HepG2 (cell line): ENCODE results near the gene PNP. TPM values are rescaled to one million over a fixed set of nuclear protein-coding genes. Genes with fewer than 3 reads are reported as not detected.

Source experiments
- ATAC-seq: fragments of 200-7000 bp; cut with Tn5 transposase; 3 replicates; pipeline ENCODE4 v1.9.1; 2020; ENCODE audit warnings: mild to moderate bottlenecking, moderate library complexity
- BruUV-seq: library from RNA; stranded (reverse); fragments of 400-500 nt; replicated peaks from 2 replicates; lab custom pipeline; 2021; lab: Mats Ljungman, UMichigan
- CTCF ChIA-PET: fragments of 300-600 bp; formaldehyde crosslinking; extraction: SDS; loops from one replicate; lab custom pipeline; 2021; ENCODE audit warnings: low total read pairs, inconsistent platforms, low intra/inter-chr PET ratio; lab: Yijun Ruan, JAX
- POLR2A ChIA-PET: fragments of 350-600 bp; sonication (Branson Sonifier 250); formaldehyde crosslinking; loops from one replicate; lab custom pipeline; 2020; ENCODE audit warnings: antibody characterized with exemption, inconsistent platforms; lab: Yijun Ruan, JAX
- DNase-seq: peaks from one replicate; pipeline ENCODE4 v3.0.0-alpha.2; 2015; ENCODE audit warnings: low spot score
- FAIRE-seq: peaks from 3 replicates; lab custom pipeline; 2011; peaks lifted over from hg19 to GRCh38; lab: Jason Lieb, UNC
- H2AFZ ChIP-seq: one replicate; pipeline ENCODE4 v1.6.1; 2011; ENCODE audit warnings: low read length, inconsistent platforms
- H3K27ac ChIP-seq: fragments of 300-600 bp; 3 replicates; pipeline ENCODE4 v1.8.0; 2011; ENCODE audit warnings: mixed run types, mild to moderate bottlenecking, mixed read lengths, low read length, inconsistent platforms; ENCODE audit not compliant: insufficient read depth; ENCODE audit errors: extremely low read length
- H3K27me3 ChIP-seq, 2 experiments: fragments of 200-600 bp in 1 of 2; 2 replicates in 1 of 2; 3 replicates in 1 of 2; pipeline versions ENCODE4 v1.6.0 to v1.8.0; 2011; ENCODE audit warnings: low read length in 2 of 2, mild to moderate bottlenecking in 2 of 2, moderate library complexity in 2 of 2, inconsistent platforms in 1 of 2; ENCODE audit not compliant: insufficient read depth in 2 of 2, control insufficient read depth in 1 of 2
- H3K36me3 ChIP-seq, 2 experiments: fragments of 200-600 bp in 1 of 2; replicated peaks in 1 of 2; 2 replicates in 1 of 2; 3 replicates in 1 of 2; pipeline versions ENCODE4 v1.5.1 to v1.8.0; 2011; ENCODE audit warnings: low read length in 2 of 2, inconsistent platforms in 1 of 2; ENCODE audit not compliant: insufficient read depth in 2 of 2, control insufficient read depth in 1 of 2
- H3K4me1 ChIP-seq: 2 replicates; pipeline ENCODE4 v1.5.1; 2012; ENCODE audit warnings: low read length, inconsistent platforms; ENCODE audit not compliant: insufficient read depth
- H3K4me2 ChIP-seq: 2 replicates; pipeline ENCODE4 v1.6.0; 2011; ENCODE audit warnings: low read depth, low read length, inconsistent platforms
- H3K4me3 ChIP-seq, 3 experiments: fragments of 200-600 bp in 1 of 3; sonication (generic), shearing (Covaris generic) in 1 of 3; replicated peaks in 1 of 3; 2 replicates each; pipeline ENCODE4 v1.5.1; 2011 to 2016; ENCODE audit warnings: low read length in 3 of 3, inconsistent platforms in 2 of 3, low read depth in 2 of 3, mild to moderate bottlenecking in 2 of 3, control low read depth in 1 of 3, mixed read lengths in 1 of 3; ENCODE audit not compliant: insufficient read depth in 1 of 3
- H3K79me2 ChIP-seq: one replicate; pipeline ENCODE4 v1.6.1; 2011; ENCODE audit warnings: low read length, inconsistent platforms; ENCODE audit not compliant: insufficient read depth
- H3K9ac ChIP-seq: 2 replicates; pipeline ENCODE4 v1.6.0; 2011; ENCODE audit warnings: mild to moderate bottlenecking, low read depth, low read length, inconsistent platforms; ENCODE audit not compliant: insufficient read depth
- H3K9me3 ChIP-seq: 2 replicates; pipeline ENCODE4 v1.5.1; 2012; ENCODE audit warnings: mild to moderate bottlenecking, low read length
- H4K20me1 ChIP-seq: 2 replicates; pipeline ENCODE4 v1.6.0; 2011; ENCODE audit warnings: inconsistent platforms, mild to moderate bottlenecking, low read length, moderate library complexity; ENCODE audit not compliant: insufficient read depth
- CREB3 ChIP-seq: sonication (generic); formaldehyde crosslinking; IDR thresholded peaks from 2 replicates; pipeline ENCODE4 v1.5.0; 2020; ENCODE audit warnings: missing genetic modification reagents
- HNRNPLL ChIP-seq: fragments of 200-400 bp; formaldehyde crosslinking; IDR thresholded peaks from 2 replicates; pipeline ENCODE4 v1.6.1; 2017; ENCODE audit warnings: mild to moderate bottlenecking, low read depth, low read length; ENCODE audit not compliant: poor library complexity, severe bottlenecking
- KDM3A ChIP-seq: IDR thresholded peaks from 2 replicates; pipeline ENCODE4 v1.6.1; 2018; ENCODE audit warnings: low read depth, missing compliant biosample characterization
- SKIL ChIP-seq: sonication (generic); formaldehyde crosslinking; IDR thresholded peaks from 2 replicates; pipeline ENCODE4 v1.8.0; 2022; ENCODE audit warnings: missing genetic modification reagents, mild to moderate bottlenecking, moderate library complexity, borderline replicate concordance
- SNAPC5 ChIP-seq: sonication (generic); formaldehyde crosslinking; IDR thresholded peaks from 2 replicates; pipeline ENCODE4 v1.8.1; 2023; ENCODE audit warnings: mild to moderate bottlenecking, missing genetic modification reagents, borderline replicate concordance
- TEAD3 ChIP-seq: optimal IDR thresholded peaks from 2 replicates; pipeline ENCODE3; 2016; ENCODE audit warnings: borderline replicate concordance
- ZMYM3 ChIP-seq: sonication (generic); formaldehyde crosslinking; IDR thresholded peaks from 2 replicates; pipeline ENCODE4 v1.5.1; 2020; ENCODE audit warnings: mild to moderate bottlenecking, missing genetic modification reagents
- ZNF431 ChIP-seq: sonication (generic); formaldehyde crosslinking; IDR thresholded peaks from 2 replicates; pipeline ENCODE4 v1.9.0; 2022; ENCODE audit warnings: missing genetic modification reagents, low read depth, mild to moderate bottlenecking, borderline replicate concordance
- ZNF792 ChIP-seq: IDR thresholded peaks from 2 replicates; pipeline ENCODE4 v1.6.1; 2016
- WGBS: methylation state at CpG from one replicate; pipeline ENCODE4 v1.1.6; 2017; ENCODE audit warnings: low lambda C conversion rate; 5-methylcytosine and 5-hydroxymethylcytosine counted together
- in situ Hi-C: cut with HindIII; loops from 2 replicates; pipeline ENCODE4 v1.10.0; 2017; ENCODE audit warnings: low pct_unique_long_range_greater_than_20kb; ENCODE audit not compliant: extremely low pct_ligation_motif_present
- intact Hi-C: fragments of 100-400 bp; cut with micrococcal nuclease; formaldehyde crosslinking; loops from one replicate; pipeline ENCODE4 v1.10.0; 2022; ENCODE audit not compliant: unreplicated experiment
- polyA plus RNA-seq, 8 experiments: library from polyadenylated mRNA; depleted of rRNA in 3 of 8; stranded (reverse) in 7 of 8; unstranded in 1 of 8; fragments of >200 nt; fragmentation: Illumina TruSeq in 4 of 8; extraction: Trizol in 4 of 8; gene quantifications; 2 replicates each; pipeline versions ENCODE4 v1.2.1 to v1.2.3, GENCODE V29; 2011 to 2016; ENCODE audit warnings: low read depth in 4 of 8, missing spikeins in 1 of 8, mixed read lengths in 1 of 8; ENCODE audit not compliant: insufficient read depth in 1 of 8
- total RNA-seq, 5 experiments: library from RNA; depleted of rRNA; stranded (reverse); fragments of >200 nt; fragmentation: Illumina TruSeq; extraction: Trizol; gene quantifications; 2 replicates each; pipeline ENCODE4 v1.2.3, GENCODE V29; 2016; ENCODE audit warnings: low read depth in 1 of 5

PNP gene
- total and polyA plus RNA-seq, 2 of the 13 experiments (the other 11 are each of a cell fraction or from before 2014, with no cell fraction given) = 45.4 to 74.8 TPM

GRCh38 chr14:20477211-20477876 is 8.1 kb downstream of the PNP start (continued):
- no peak for TF ChIP-seq SKIL

- DNase-seq = no peak
- in situ Hi-C loops (no loop called here), intact Hi-C loops (no loop called here)
- WGBS = 89% methylated on average over 2 of the region's 2 CpGs
- Histone ChIP-seq H3K27me3 (no peaks in the 10 kb centered on the region), H3K27ac (no peak overlapping the region), H2AFZ (no peak overlapping the region), H3K9me3 (no peaks in the 10 kb centered on the region), H4K20me1 (no peaks in the 10 kb centered on the region), H3K4me3 (no peak overlapping the region), H3K36me3 (peaks cover 17 to 37% of the 10 kb centered on the region in 2 experiments), H3K4me1 (no peaks in the 10 kb centered on the region), H3K9ac (no peak overlapping the region), H3K4me2 (no peak overlapping the region), H3K79me2 (no peaks in the 10 kb centered on the region)
- TF ChIP-seq CREB3 (CRISPR knock-in tag) (no peak), ZMYM3 (CRISPR knock-in tag) (no peak), ZNF431 (CRISPR knock-in tag) (no peak), TEAD3 (no peak), KDM3A (CRISPR knock-in tag) (no peak), SNAPC5 (CRISPR knock-in tag) (no peak), ZNF792 (no peak), HNRNPLL (no peak)
- CTCF ChIA-PET = no interaction called here
- ATAC-seq = no peak
- no peak for FAIRE-seq
- POLR2A ChIA-PET = interaction anchor here (0.8 to 1.6 kb wide), 3 partner anchors 8 to 18 kb away, joined by 3 read pairs; partner anchors contain the start of gene PIP4P1
- BruUV-seq = no TSS peak
These were observed 9.7 kb downstream of the PNP start for GRCh38 chr14:20478894-20479293.
